DND-41 (cell line): ENCODE data around the gene CDH23.

Experiments used
- ATAC-seq: fragments of 200-7000 bp; cut with Tn5 transposase; 3 replicates; pipeline ENCODE4 v1.9.1; 2021; ENCODE audit warnings: low read depth; ENCODE audit not compliant: insufficient read depth
- DNase-seq: peaks from one replicate; pipeline ENCODE4 v3.0.0-alpha.2; 2020
- H2AFZ ChIP-seq: 2 replicates; pipeline ENCODE4 v1.6.0; 2012; ENCODE audit warnings: low read depth, low read length
- H3K27ac ChIP-seq: 2 replicates; pipeline ENCODE4 v1.5.1; 2012; ENCODE audit warnings: low read length, inconsistent platforms
- H3K27me3 ChIP-seq: fragments of 200-600 bp; sonication (generic); 2 replicates; pipeline ENCODE4 v1.6.0; 2012; ENCODE audit warnings: low read length, mild to moderate bottlenecking, inconsistent platforms; ENCODE audit not compliant: insufficient read depth, poor library complexity
- H3K36me3 ChIP-seq: 2 replicates; pipeline ENCODE4 v1.5.1; 2012; ENCODE audit warnings: low read length, inconsistent platforms; ENCODE audit not compliant: insufficient read depth
- H3K4me1 ChIP-seq: 2 replicates; pipeline ENCODE4 v1.5.1; 2012; ENCODE audit warnings: mild to moderate bottlenecking, low read length; ENCODE audit not compliant: insufficient read depth
- H3K4me2 ChIP-seq: 2 replicates; pipeline ENCODE4 v1.6.0; 2012; ENCODE audit warnings: mild to moderate bottlenecking, moderate library complexity, low read length, inconsistent platforms; ENCODE audit not compliant: insufficient read depth
- H3K4me3 ChIP-seq, 2 experiments: fragments of 200-600 bp in 1 of 2; shearing (Covaris generic) in 1 of 2; 2 replicates each; pipeline ENCODE4 v1.5.1; 2012 to 2016; ENCODE audit warnings: inconsistent platforms in 2 of 2, low read length in 2 of 2, mild to moderate bottlenecking in 2 of 2, low read depth in 1 of 2, moderate library complexity in 1 of 2
- H3K79me2 ChIP-seq: 2 replicates; pipeline ENCODE4 v1.6.0; 2012; ENCODE audit warnings: low read length, inconsistent platforms; ENCODE audit not compliant: insufficient read depth
- H3K9ac ChIP-seq: 2 replicates; pipeline ENCODE4 v1.6.0; 2012; ENCODE audit warnings: low read depth, mild to moderate bottlenecking, inconsistent platforms, low read length, moderate library complexity
- H3K9me3 ChIP-seq: 2 replicates; pipeline ENCODE4 v1.5.1; 2012; ENCODE audit warnings: low read length, moderate library complexity, mild to moderate bottlenecking, inconsistent platforms; ENCODE audit not compliant: insufficient read depth, severe bottlenecking
- H4K20me1 ChIP-seq: 2 replicates; pipeline ENCODE4 v1.6.0; 2012; ENCODE audit warnings: low read length; ENCODE audit not compliant: insufficient read depth
- EZH2 ChIP-seq: IDR thresholded peaks from 3 replicates; pipeline ENCODE4 v1.6.1; 2012; ENCODE audit warnings: borderline replicate concordance, low read depth, mild to moderate bottlenecking, moderate library complexity, low read length, inconsistent platforms; ENCODE audit not compliant: severe bottlenecking
- TF ChIP-seq, protein P1 (sequence below): IDR thresholded peaks from 2 replicates; pipeline ENCODE4 v1.5.1; 2012; ENCODE audit warnings: borderline replicate concordance, low read length, moderate library complexity, mild to moderate bottlenecking; ENCODE audit not compliant: poor library complexity, severe bottlenecking; ENCODE audit errors: extremely low read depth

Gene CDH23

DNA sequence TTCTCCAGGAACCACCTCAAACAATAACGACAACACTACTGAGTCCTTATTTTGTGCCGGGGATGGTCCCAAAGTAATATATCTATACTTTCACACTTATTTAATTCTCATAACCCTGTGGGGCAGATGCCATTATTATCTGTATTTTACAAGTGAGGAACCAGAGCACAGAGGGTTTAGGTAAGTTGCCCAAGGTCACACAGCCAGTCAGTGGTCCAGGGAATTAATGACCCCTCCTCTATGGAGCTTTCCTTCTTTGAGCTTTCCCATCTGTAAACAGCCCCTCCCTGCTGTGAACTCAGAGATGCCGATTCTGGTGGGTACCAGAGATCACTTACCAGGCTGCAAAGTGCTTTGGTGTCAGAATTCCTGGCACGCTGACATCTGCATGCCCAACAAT lies 217.2 kb downstream of the CDH23 start:
- Histone ChIP-seq H3K27ac (no peak overlapping the region), H3K4me2 (no peak overlapping the region)

DNA sequence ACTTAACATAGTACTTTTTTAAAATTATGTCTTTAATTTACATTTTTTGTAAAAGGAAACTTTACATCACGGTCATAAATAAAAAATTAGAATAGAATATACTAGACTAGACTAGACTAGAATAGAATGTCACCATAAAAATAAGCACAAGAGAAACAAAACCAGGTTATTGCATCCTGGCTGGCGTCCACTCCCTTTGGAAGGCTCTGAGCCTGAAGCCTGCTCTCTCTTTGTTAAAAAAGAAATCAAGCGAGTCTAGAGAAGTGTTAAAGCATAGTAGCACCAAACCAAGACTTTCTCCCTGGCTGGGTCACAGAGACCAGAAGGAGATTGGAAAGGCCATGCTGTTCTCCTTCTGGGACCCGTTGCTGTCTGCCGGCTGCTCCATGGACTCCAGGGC lies 218.2 kb downstream of the CDH23 start:
- Histone ChIP-seq H3K4me1 (no peaks in the 10 kb centered on the region), H3K79me2 (no peaks in the 10 kb centered on the region), H3K27me3 (peaks cover 13% of the 10 kb centered on the region), H3K36me3 (no peaks in the 10 kb centered on the region), H3K9ac (no peak overlapping the region), H3K9me3 (no peaks in the 10 kb centered on the region), H3K27ac (no peak overlapping the region), H2AFZ (no peak overlapping the region), H3K4me2 (no peak overlapping the region), H4K20me1 (no peaks in the 10 kb centered on the region), H3K4me3 (no peak overlapping the region)
- TF ChIP-seq EZH2, result no peak
- TF ChIP-seq, protein P1, sequence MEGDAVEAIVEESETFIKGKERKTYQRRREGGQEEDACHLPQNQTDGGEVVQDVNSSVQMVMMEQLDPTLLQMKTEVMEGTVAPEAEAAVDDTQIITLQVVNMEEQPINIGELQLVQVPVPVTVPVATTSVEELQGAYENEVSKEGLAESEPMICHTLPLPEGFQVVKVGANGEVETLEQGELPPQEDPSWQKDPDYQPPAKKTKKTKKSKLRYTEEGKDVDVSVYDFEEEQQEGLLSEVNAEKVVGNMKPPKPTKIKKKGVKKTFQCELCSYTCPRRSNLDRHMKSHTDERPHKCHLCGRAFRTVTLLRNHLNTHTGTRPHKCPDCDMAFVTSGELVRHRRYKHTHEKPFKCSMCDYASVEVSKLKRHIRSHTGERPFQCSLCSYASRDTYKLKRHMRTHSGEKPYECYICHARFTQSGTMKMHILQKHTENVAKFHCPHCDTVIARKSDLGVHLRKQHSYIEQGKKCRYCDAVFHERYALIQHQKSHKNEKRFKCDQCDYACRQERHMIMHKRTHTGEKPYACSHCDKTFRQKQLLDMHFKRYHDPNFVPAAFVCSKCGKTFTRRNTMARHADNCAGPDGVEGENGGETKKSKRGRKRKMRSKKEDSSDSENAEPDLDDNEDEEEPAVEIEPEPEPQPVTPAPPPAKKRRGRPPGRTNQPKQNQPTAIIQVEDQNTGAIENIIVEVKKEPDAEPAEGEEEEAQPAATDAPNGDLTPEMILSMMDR, result no peak
- ATAC-seq, result no peak
- no peak for DNase-seq

More for the DNA sequence above, 217.2 kb downstream of the CDH23 start:
- H3K9me3 ChIP-seq, result no peaks in the 10 kb centered on the region
- H3K36me3 ChIP-seq, result no peaks in the 10 kb centered on the region
- DNase-seq (no peak), ATAC-seq (no peak)
- no peak overlapping the region for H2AFZ ChIP-seq
- H3K4me3 ChIP-seq, result no peak overlapping the region
- H3K27me3 ChIP-seq, result peaks cover 13% of the 10 kb centered on the region
- H3K9ac ChIP-seq, result no peak overlapping the region
- no peaks in the 10 kb centered on the region for H4K20me1 ChIP-seq
- no peaks in the 10 kb centered on the region for H3K4me1 ChIP-seq
- no peak for TF ChIP-seq EZH2
- TF ChIP-seq, protein P1, result no peak
- H3K79me2 ChIP-seq, result no peaks in the 10 kb centered on the region

- no peak overlapping the region for H2AFZ ChIP-seq
- no peak overlapping the region for H3K4me3 ChIP-seq
- no peaks in the 10 kb centered on the region for H3K9me3 ChIP-seq
- no peak for DNase-seq
- H3K4me1 ChIP-seq, result no peaks in the 10 kb centered on the region
- no peaks in the 10 kb centered on the region for H3K36me3 ChIP-seq
- no peak overlapping the region for H3K27ac ChIP-seq
- ATAC-seq, result no peak
- no peak overlapping the region for H3K4me2 ChIP-seq
- no peak overlapping the region for H3K9ac ChIP-seq
- peaks cover 13% of the 10 kb centered on the region for H3K27me3 ChIP-seq
- no peaks in the 10 kb centered on the region for H3K79me2 ChIP-seq
- no peaks in the 10 kb centered on the region for H4K20me1 ChIP-seq
- no peak for TF ChIP-seq EZH2
- TF ChIP-seq, protein P1, result no peak
Measured at GRCh38 chr10:71615538-71616329, 219.0 kb downstream of the CDH23 start.
